ENCODE measurements around the gene PRPS1. TPM values are rescaled to one million over a fixed set of nuclear protein-coding genes. Genes with fewer than 3 reads are reported as not detected.

Gene PRPS1
- total and polyA plus RNA-seq, 9 of the 15 experiments (the other 6 are each of a cell fraction or from before 2014, with no cell fraction given) = 47.8 to 175 (median 79.6) TPM

GRCh38 chrX:107627838-107628661 is at the start of gene PRPS1 (continued):
- TF ChIP-seq ZNF133 (CRISPR knock-in tag; IDR thresholded peaks at IDR 0.05) (no peak), NFRKB (IDR thresholded peaks at IDR 0.05; ENCODE audit: low read depth) (no peak), C11orf30 (IDR thresholded peaks at IDR 0.05; ENCODE audit: low read depth) (0 out of 2 replicates have a peak, but pooled peaks have one; percentile 8), RBM34 (IDR thresholded peaks at IDR 0.05; ENCODE audit: borderline replicate concordance, insufficient read depth, low read length) (no peak), SRSF1 (IDR thresholded peaks at IDR 0.05; ENCODE audit: low read depth, low read length) (no peak), RB1 (IDR thresholded peaks at IDR 0.05; ENCODE audit: low read depth) (peak; percentile 42; the same call in 1 of the 2 replicates), ZKSCAN3 (CRISPR knock-in tag; IDR thresholded peaks at IDR 0.05) (no peak), GATAD2B (IDR thresholded peaks at IDR 0.05; ENCODE audit: borderline replicate concordance) (no peak), ATF7 (IDR thresholded peaks at IDR 0.05) (peak; percentile 62), FIP1L1 (IDR thresholded peaks at IDR 0.05; ENCODE audit: low read depth, low read length, poor library complexity, severe bottlenecking) (no peak), STAT5A (IDR thresholded peaks at IDR 0.05; ENCODE audit: borderline replicate concordance, low read length) (no peak), ATF3 (IDR thresholded peaks at IDR 0.05) (no peak), ATF3 (CRISPR knock-in tag; conservative IDR thresholded peaks at IDR 0.05) (no peak), ZNF232 (CRISPR knock-in tag; IDR thresholded peaks at IDR 0.05) (no peak), TCF3 (CRISPR knock-in tag; IDR thresholded peaks at IDR 0.05) (no peak), ZNF785 (CRISPR knock-in tag; IDR thresholded peaks at IDR 0.05) (no peak)
- TF ChIP-seq, protein P1, sequence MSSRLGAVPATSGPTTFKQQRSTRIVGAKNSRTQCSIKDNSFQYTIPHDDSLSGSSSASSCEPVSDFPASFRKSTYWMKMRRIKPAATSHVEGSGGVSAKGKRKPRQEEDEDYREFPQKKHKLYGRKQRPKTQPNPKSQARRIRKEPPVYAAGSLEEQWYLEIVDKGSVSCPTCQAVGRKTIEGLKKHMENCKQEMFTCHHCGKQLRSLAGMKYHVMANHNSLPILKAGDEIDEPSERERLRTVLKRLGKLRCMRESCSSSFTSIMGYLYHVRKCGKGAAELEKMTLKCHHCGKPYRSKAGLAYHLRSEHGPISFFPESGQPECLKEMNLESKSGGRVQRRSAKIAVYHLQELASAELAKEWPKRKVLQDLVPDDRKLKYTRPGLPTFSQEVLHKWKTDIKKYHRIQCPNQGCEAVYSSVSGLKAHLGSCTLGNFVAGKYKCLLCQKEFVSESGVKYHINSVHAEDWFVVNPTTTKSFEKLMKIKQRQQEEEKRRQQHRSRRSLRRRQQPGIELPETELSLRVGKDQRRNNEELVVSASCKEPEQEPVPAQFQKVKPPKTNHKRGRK (tag; IDR thresholded peaks at IDR 0.05) = no peak
- TF ChIP-seq, protein P2, sequence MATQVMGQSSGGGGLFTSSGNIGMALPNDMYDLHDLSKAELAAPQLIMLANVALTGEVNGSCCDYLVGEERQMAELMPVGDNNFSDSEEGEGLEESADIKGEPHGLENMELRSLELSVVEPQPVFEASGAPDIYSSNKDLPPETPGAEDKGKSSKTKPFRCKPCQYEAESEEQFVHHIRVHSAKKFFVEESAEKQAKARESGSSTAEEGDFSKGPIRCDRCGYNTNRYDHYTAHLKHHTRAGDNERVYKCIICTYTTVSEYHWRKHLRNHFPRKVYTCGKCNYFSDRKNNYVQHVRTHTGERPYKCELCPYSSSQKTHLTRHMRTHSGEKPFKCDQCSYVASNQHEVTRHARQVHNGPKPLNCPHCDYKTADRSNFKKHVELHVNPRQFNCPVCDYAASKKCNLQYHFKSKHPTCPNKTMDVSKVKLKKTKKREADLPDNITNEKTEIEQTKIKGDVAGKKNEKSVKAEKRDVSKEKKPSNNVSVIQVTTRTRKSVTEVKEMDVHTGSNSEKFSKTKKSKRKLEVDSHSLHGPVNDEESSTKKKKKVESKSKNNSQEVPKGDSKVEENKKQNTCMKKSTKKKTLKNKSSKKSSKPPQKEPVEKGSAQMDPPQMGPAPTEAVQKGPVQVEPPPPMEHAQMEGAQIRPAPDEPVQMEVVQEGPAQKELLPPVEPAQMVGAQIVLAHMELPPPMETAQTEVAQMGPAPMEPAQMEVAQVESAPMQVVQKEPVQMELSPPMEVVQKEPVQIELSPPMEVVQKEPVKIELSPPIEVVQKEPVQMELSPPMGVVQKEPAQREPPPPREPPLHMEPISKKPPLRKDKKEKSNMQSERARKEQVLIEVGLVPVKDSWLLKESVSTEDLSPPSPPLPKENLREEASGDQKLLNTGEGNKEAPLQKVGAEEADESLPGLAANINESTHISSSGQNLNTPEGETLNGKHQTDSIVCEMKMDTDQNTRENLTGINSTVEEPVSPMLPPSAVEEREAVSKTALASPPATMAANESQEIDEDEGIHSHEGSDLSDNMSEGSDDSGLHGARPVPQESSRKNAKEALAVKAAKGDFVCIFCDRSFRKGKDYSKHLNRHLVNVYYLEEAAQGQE (IDR thresholded peaks at IDR 0.05; ENCODE audit: borderline replicate concordance) = no peak
- TF ChIP-seq, protein P2 (CRISPR knock-in tag; IDR thresholded peaks at IDR 0.05; ENCODE audit: low read depth) = no peak
